Fibroblast of pulmonary artery (primary cell): ENCODE data around the gene C22orf31.
A peak's percentile ranks its signal among the peaks of the same experiment; 100 is the strongest.

Source experiments
- DNase-seq: peaks from one replicate; pipeline ENCODE4 v3.0.0-alpha.2; 2010; ENCODE audit warnings: low read depth
- H3K4me3 ChIP-seq: replicated peaks from 2 replicates; pipeline ENCODE4 v1.5.1; 2011; ENCODE audit warnings: low read depth, mild to moderate bottlenecking, control low read depth, low read length, moderate library complexity
- TF ChIP-seq, protein P1 (sequence below): IDR thresholded peaks from 2 replicates; pipeline ENCODE4 v1.5.1; 2011; ENCODE audit warnings: mild to moderate bottlenecking, control low read depth, low read length, inconsistent platforms; ENCODE audit errors: missing control alignments

C22orf31 gene

DNA sequence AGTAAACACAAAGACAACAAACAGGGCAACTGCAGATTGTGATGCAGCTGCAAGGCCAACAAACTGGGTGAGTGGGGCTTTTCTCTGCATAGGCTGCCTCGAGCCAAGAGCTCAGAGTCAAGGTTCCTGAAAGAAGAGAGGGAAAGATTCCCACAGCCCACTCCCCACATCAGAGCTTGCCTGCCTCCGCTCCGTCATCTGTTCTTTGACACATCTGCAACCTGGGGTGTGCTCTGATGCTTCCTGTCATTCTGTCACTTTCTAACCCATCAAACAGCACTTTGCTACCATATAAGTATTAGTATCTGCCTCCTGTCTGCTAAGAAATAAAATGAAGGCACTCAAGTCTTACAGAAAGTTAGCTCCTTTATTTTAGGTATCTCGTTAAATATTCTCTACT lies 46.9 kb downstream of the C22orf31 start:
- TF ChIP-seq, protein P1, sequence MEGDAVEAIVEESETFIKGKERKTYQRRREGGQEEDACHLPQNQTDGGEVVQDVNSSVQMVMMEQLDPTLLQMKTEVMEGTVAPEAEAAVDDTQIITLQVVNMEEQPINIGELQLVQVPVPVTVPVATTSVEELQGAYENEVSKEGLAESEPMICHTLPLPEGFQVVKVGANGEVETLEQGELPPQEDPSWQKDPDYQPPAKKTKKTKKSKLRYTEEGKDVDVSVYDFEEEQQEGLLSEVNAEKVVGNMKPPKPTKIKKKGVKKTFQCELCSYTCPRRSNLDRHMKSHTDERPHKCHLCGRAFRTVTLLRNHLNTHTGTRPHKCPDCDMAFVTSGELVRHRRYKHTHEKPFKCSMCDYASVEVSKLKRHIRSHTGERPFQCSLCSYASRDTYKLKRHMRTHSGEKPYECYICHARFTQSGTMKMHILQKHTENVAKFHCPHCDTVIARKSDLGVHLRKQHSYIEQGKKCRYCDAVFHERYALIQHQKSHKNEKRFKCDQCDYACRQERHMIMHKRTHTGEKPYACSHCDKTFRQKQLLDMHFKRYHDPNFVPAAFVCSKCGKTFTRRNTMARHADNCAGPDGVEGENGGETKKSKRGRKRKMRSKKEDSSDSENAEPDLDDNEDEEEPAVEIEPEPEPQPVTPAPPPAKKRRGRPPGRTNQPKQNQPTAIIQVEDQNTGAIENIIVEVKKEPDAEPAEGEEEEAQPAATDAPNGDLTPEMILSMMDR, result no peak
- DNase-seq, result no peak
- no peak overlapping the region for H3K4me3 ChIP-seq

DNA sequence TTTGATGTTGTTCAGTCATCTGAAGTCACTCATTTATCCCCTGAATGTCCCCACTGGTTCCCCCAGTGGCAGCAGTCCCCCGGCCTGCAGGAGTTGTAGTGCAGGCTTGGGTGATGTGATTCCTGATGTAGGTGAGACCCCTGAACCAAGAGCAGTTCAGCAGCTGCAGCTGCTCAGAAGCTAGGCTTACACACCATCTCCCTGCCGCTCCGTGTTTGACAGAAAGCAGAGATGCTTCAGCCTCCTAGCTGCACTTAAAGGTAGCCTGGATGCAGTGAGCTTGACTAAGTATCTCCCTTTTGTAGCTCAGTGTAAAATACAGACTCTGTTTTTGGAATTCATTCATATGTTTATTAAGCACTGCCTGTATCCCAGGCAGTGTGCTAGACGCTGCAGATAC lies 47.3 kb downstream of the C22orf31 start:
- no peak overlapping the region for H3K4me3 ChIP-seq
- TF ChIP-seq, protein P1, result no peak
- no peak for DNase-seq

DNA sequence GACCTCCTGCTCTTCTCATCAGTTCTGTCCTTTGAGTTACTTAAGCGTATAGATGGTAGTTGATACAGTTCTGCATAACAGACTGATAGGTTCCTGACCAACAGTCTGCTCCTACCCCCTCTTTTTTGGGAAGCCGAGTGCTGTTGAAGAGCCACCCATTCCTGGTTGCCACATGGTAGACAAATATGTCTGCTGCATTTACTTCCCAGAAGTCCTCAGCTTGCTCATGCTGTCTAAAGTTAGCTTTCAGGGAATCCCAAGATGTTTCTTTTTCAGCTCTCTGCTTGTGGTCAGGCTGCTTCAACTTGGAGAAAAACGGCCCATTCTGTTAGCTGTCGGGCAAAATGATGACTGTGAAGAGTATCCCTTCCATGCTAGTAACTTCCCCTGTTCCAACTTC lies 48.7 kb downstream of the C22orf31 start:
- TF ChIP-seq, protein P1, result no peak
- DNase-seq, result no peak

DNA sequence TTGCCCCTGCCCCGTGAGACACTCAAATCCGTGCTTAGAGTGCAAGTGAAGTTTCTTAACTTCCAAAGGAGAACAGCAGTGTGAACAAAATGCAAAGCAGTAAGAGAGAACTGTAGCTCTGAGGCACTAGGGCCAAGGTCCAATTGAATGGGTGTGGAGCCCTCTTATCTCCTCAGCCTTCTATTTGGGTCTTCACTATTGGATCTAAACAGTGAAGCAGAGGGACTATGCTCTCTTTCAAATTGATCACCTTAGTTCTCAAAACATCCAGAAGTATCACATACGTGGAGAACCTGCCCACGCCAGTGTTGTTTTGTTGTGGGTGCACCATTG lies 49.6 kb downstream of the C22orf31 start:
- DNase-seq, result no peak
- no peak overlapping the region for H3K4me3 ChIP-seq
- TF ChIP-seq, protein P1, result no peak

More for the DNA sequence above, 48.7 kb downstream of the C22orf31 start:
- H3K4me3 ChIP-seq, result no peak overlapping the region

DNA sequence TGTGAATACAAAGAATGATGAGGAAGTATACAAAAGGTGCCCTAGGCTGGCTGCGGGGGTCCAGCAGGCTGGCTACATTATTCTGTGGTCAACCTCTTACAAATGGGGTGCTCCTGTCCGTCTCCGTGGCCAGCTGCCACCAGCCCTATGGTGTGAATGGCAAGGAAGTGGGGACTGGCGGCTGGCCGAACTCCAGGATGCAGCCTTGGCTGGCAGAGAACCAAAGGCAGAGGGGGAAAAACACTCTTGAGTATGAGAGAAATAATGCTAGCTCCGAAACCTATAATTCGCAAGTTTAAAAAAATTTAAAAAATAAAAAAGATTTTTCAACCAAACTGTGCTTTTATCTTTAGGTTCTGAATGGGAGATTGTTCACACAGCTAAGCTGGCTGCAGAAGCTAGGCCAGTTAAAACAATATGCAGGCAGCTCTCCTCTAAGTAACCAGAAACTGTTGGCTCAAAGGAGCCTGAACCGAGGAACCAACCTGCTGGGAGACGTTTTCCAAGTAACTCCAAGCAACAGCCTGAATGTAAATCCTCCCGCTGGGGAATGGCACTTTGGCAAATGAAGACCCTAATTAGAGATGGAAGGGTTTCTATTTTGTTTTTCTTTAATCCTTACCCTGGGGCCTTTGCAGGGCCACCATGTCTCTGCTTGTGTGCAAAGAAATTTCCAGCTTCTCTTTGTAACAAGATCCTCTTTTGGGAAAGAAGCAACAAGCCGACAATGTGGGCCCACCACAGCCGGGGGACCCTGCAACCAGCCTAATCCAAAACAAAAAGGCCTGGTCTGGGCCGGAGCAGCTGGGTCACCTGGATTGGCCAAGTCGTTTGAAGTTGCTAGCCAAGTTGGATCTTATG lies 50.2 kb downstream of the C22orf31 start:
- DNase-seq, result no peak
- TF ChIP-seq, protein P1, result no peak

DNA sequence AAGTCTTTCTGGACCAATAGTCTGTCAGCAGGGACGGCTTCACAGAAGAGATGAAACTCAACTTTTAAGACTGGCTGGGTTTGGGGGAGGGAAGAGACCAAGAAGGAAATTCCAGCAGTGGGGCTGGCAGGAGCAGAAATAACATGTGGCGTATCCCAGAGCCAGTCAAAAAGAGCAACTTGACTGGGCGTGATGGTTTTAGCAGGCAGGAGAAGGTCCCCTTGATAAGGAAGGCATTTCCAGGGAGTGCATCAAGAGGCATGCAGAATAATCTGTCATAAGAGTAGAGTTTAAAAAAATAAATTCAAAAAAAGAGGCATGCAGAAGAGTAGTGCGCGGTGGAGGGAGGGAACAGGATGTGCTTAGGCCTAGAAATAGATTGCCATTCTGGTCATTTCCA lies 52.5 kb downstream of the C22orf31 start:
- DNase-seq, result peak; percentile 42
- TF ChIP-seq, protein P1, result no peak
- no peak overlapping the region for H3K4me3 ChIP-seq

More for the DNA sequence above, 50.2 kb downstream of the C22orf31 start:
- no peak overlapping the region for H3K4me3 ChIP-seq
